Effector memory CD8-positive, alpha-beta T cell (primary cell): ENCODE data around the gene CPAMD8.

ENCODE experiments used
- ATAC-seq: fragments of 150-1000 bp; cut with Tn5 transposase; replicated peaks from 2 replicates; pipeline ENCODE4 v1.10.0; 2021; ENCODE audit warnings: mild to moderate bottlenecking, moderate library complexity
- DNase-seq, 3 experiments: peaks; one replicate each; pipeline ENCODE4 v3.0.0; 2021
- H3K27ac Mint-ChIP-seq, 2 donors: one replicate each; pipeline ENCODE4 v1.8.0; 2022; ENCODE audit warnings: mild to moderate bottlenecking in 2 of 2, mixed read lengths in 2 of 2, moderate library complexity in 2 of 2
- H3K27me3 Mint-ChIP-seq, 2 donors: one replicate each; pipeline ENCODE4 v1.8.0; 2022; ENCODE audit warnings: mixed read lengths in 2 of 2
- H3K36me3 Mint-ChIP-seq: one replicate; pipeline ENCODE4 v1.8.0; 2022; ENCODE audit warnings: mild to moderate bottlenecking, moderate library complexity, mixed read lengths; ENCODE audit not compliant: insufficient read depth
- H3K4me1 Mint-ChIP-seq, 2 donors: one replicate each; pipeline ENCODE4 v1.8.0; 2022; ENCODE audit warnings: low read depth in 2 of 2, mixed read lengths in 2 of 2
- H3K4me3 Mint-ChIP-seq, 2 donors: one replicate each; pipeline ENCODE4 v1.8.0; 2022; ENCODE audit warnings: mild to moderate bottlenecking in 2 of 2, mixed read lengths in 2 of 2, moderate library complexity in 2 of 2
- H3K9me3 Mint-ChIP-seq, 2 donors: one replicate each; pipeline ENCODE4 v1.8.0; 2022; ENCODE audit warnings: mixed read lengths in 2 of 2

Gene CPAMD8

GRCh38 chr19:16868423-16869130 lies 158.0 kb downstream of the CPAMD8 start:
- no peak for DNase-seq
- no peaks in the 10 kb centered on the region for H3K9me3 Mint-ChIP-seq
- no peaks in the 10 kb centered on the region for H3K27me3 Mint-ChIP-seq
- no peak overlapping the region for H3K27ac Mint-ChIP-seq
- H3K4me1 Mint-ChIP-seq, result no peaks in the 10 kb centered on the region
- no peak overlapping the region for H3K4me3 Mint-ChIP-seq
- H3K36me3 Mint-ChIP-seq, result peaks cover 65% of the 10 kb centered on the region
- ATAC-seq, result no peak

GRCh38 chr19:16867211-16867610 lies 159.4 kb downstream of the CPAMD8 start:
- ATAC-seq (no peak), DNase-seq (no peak)
- H3K4me1 Mint-ChIP-seq, result no peaks in the 10 kb centered on the region
- H3K27ac Mint-ChIP-seq, result no peak overlapping the region
- no peak overlapping the region for H3K4me3 Mint-ChIP-seq
- no peaks in the 10 kb centered on the region for H3K9me3 Mint-ChIP-seq
- H3K36me3 Mint-ChIP-seq, result peaks cover 65% of the 10 kb centered on the region
- no peaks in the 10 kb centered on the region for H3K27me3 Mint-ChIP-seq

GRCh38 chr19:16862826-16863415 lies 163.7 kb downstream of the CPAMD8 start:
- ATAC-seq (no peak), DNase-seq (no peak)
- Mint-ChIP-seq H3K27me3 (no peaks in the 10 kb centered on the region), H3K9me3 (no peaks in the 10 kb centered on the region), H3K27ac (no peak overlapping the region), H3K4me3 (no peak overlapping the region), H3K36me3 (peaks cover 51% of the 10 kb centered on the region), H3K4me1 (no peaks in the 10 kb centered on the region)

GRCh38 chr19:16861834-16862233 lies 164.8 kb downstream of the CPAMD8 start:
- no peak for ATAC-seq
- Mint-ChIP-seq H3K4me3 (no peak overlapping the region), H3K27me3 (no peaks in the 10 kb centered on the region), H3K27ac (peak overlapping the region in 1 of 2 donors; percentile 17), H3K9me3 (no peaks in the 10 kb centered on the region), H3K4me1 (no peaks in the 10 kb centered on the region), H3K36me3 (peaks cover 46% of the 10 kb centered on the region)
- DNase-seq, result no peak

- ATAC-seq (no peak), DNase-seq (no peak)
- Mint-ChIP-seq H3K4me3 (no peak overlapping the region), H3K27me3 (no peaks in the 10 kb centered on the region), H3K27ac (no peak overlapping the region), H3K36me3 (peaks cover 42% of the 10 kb centered on the region), H3K9me3 (no peaks in the 10 kb centered on the region), H3K4me1 (no peaks in the 10 kb centered on the region)
Observed at GRCh38 chr19:16861011-16861410, 165.6 kb downstream of the CPAMD8 start.

- no peaks in the 10 kb centered on the region for H3K9me3 Mint-ChIP-seq
- no peaks in the 10 kb centered on the region for H3K27me3 Mint-ChIP-seq
- peaks cover 33% of the 10 kb centered on the region for H3K36me3 Mint-ChIP-seq
- H3K4me3 Mint-ChIP-seq, result no peak overlapping the region
- ATAC-seq (no peak), DNase-seq (no peak)
- H3K4me1 Mint-ChIP-seq, result no peaks in the 10 kb centered on the region
- H3K27ac Mint-ChIP-seq, result no peak overlapping the region
Observed at GRCh38 chr19:16860118-16860517, 166.5 kb downstream of the CPAMD8 start.

GRCh38 chr19:16859626-16860025 lies 167.0 kb downstream of the CPAMD8 start:
- no peaks in the 10 kb centered on the region for H3K4me1 Mint-ChIP-seq
- no peak overlapping the region for H3K27ac Mint-ChIP-seq
- H3K36me3 Mint-ChIP-seq, result peaks cover 32% of the 10 kb centered on the region
- H3K27me3 Mint-ChIP-seq, result no peaks in the 10 kb centered on the region
- H3K9me3 Mint-ChIP-seq, result no peaks in the 10 kb centered on the region
- H3K4me3 Mint-ChIP-seq, result no peak overlapping the region
- ATAC-seq, result no peak
- no peak for DNase-seq

GRCh38 chr19:16856091-16856490 lies 170.5 kb downstream of the CPAMD8 start:
- no peak overlapping the region for H3K4me3 Mint-ChIP-seq
- H3K27me3 Mint-ChIP-seq, result no peaks in the 10 kb centered on the region
- no peaks in the 10 kb centered on the region for H3K9me3 Mint-ChIP-seq
- DNase-seq, result no peak
- ATAC-seq, result no peak
- no peak overlapping the region for H3K27ac Mint-ChIP-seq
- H3K4me1 Mint-ChIP-seq, result no peaks in the 10 kb centered on the region
- H3K36me3 Mint-ChIP-seq, result peaks cover 24% of the 10 kb centered on the region

GRCh38 chr19:16853066-16853465 lies 173.5 kb downstream of the CPAMD8 start:
- H3K27me3 Mint-ChIP-seq, result no peaks in the 10 kb centered on the region
- no peak overlapping the region for H3K4me3 Mint-ChIP-seq
- no peaks in the 10 kb centered on the region for H3K9me3 Mint-ChIP-seq
- no peaks in the 10 kb centered on the region for H3K4me1 Mint-ChIP-seq
- ATAC-seq (no peak), DNase-seq (no peak)
- H3K27ac Mint-ChIP-seq, result no peak overlapping the region
- H3K36me3 Mint-ChIP-seq, result peaks cover 39% of the 10 kb centered on the region

- no peak overlapping the region for H3K4me3 Mint-ChIP-seq
- no peaks in the 10 kb centered on the region for H3K4me1 Mint-ChIP-seq
- DNase-seq, result no peak
- H3K27ac Mint-ChIP-seq, result no peak overlapping the region
- H3K9me3 Mint-ChIP-seq, result no peaks in the 10 kb centered on the region
- no peaks in the 10 kb centered on the region for H3K27me3 Mint-ChIP-seq
- no peak for ATAC-seq
- H3K36me3 Mint-ChIP-seq, result peaks cover 46% of the 10 kb centered on the region
Observed at GRCh38 chr19:16851031-16851712, 175.4 kb downstream of the CPAMD8 start.

- Mint-ChIP-seq H3K27me3 (no peaks in the 10 kb centered on the region), H3K4me1 (no peaks in the 10 kb centered on the region), H3K27ac (no peak overlapping the region), H3K4me3 (no peak overlapping the region), H3K9me3 (no peaks in the 10 kb centered on the region), H3K36me3 (peaks cover 51% of the 10 kb centered on the region)
- DNase-seq, result no peak
- no peak for ATAC-seq
Observed at GRCh38 chr19:16850133-16850532, 176.5 kb downstream of the CPAMD8 start.

GRCh38 chr19:16849168-16849567 lies 177.4 kb downstream of the CPAMD8 start:
- no peak for ATAC-seq
- peaks cover 46% of the 10 kb centered on the region for H3K36me3 Mint-ChIP-seq

GRCh38 chr19:16847430-16847829 lies 179.2 kb downstream of the CPAMD8 start:
- Mint-ChIP-seq H3K4me3 (no peak overlapping the region), H3K27ac (no peak overlapping the region), H3K36me3 (peaks cover 54% of the 10 kb centered on the region), H3K9me3 (no peaks in the 10 kb centered on the region), H3K27me3 (no peaks in the 10 kb centered on the region), H3K4me1 (peaks cover 0 to 1% of the 10 kb centered on the region in 2 donors)
- DNase-seq (no peak), ATAC-seq (no peak)

More at GRCh38 chr19:16849168-16849567, 177.4 kb downstream of the CPAMD8 start:
- Mint-ChIP-seq H3K27me3 (no peaks in the 10 kb centered on the region), H3K4me1 (no peaks in the 10 kb centered on the region), H3K27ac (peak overlapping the region in 1 of 2 donors; percentile 31), H3K4me3 (no peak overlapping the region), H3K9me3 (no peaks in the 10 kb centered on the region)
- no peak for DNase-seq

GRCh38 chr19:16846901-16847300 lies 179.7 kb downstream of the CPAMD8 start:
- Mint-ChIP-seq H3K27me3 (no peaks in the 10 kb centered on the region), H3K36me3 (peaks cover 59% of the 10 kb centered on the region), H3K4me3 (no peak overlapping the region), H3K4me1 (peaks cover 0 to 1% of the 10 kb centered on the region in 2 donors), H3K9me3 (no peaks in the 10 kb centered on the region), H3K27ac (no peak overlapping the region)
- DNase-seq, result no peak
- ATAC-seq, result no peak
